ENCODE data around the gene PGAP3.

PGAP3 gene, protein sequence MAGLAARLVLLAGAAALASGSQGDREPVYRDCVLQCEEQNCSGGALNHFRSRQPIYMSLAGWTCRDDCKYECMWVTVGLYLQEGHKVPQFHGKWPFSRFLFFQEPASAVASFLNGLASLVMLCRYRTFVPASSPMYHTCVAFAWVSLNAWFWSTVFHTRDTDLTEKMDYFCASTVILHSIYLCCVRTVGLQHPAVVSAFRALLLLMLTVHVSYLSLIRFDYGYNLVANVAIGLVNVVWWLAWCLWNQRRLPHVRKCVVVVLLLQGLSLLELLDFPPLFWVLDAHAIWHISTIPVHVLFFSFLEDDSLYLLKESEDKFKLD

DNA sequence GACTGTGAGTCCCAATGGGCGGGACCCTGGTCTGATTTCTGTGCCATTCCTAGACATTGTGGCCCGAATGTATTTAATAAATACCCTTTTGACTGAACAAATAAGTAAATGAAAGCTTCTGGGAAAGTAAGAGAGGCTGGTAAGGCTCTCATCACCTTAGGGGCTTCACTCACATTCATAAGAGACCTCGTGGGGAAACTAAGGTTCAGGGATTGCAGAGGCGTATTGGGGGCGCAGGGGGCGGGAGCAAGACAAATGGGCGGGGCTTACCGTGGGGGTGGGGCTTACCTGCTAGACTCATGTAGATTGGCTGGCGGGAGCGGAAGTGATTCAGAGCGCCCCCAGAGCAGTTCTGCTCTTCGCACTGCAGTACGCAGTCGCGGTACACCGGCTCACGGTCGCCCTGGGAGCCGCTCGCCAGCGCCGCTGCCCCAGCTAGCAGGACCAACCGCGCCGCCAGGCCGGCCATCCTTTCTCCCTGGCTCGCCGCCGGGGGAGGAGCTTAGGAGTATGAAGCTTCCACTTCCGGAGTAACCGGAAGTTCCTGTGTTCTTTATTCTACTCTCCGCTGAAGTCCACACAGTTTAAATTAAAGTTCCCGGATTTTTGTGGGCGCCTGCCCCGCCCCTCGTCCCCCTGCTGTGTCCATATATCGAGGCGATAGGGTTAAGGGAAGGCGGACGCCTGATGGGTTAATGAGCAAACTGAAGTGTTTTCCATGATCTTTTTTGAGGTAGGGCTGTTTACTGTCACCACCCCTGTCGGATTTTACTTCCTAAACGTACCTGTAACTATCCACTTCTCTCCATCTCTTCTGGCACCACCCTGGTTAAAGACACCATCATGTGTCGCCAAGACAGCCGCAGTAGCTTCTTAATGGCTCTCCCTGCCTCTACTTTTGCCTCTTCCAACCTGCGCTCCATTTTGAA, at the start of gene PGAP3:
Gene PGAP3 (minus strand): TSS at position 512 of the 929 bp plus-strand sequence. CDS start 43 bp downstream, at position 469.
- DNase-seq (ENCODE audit: low read depth in 2 of 2), result peak; percentile 93
- TF ChIP-seq, protein P1, sequence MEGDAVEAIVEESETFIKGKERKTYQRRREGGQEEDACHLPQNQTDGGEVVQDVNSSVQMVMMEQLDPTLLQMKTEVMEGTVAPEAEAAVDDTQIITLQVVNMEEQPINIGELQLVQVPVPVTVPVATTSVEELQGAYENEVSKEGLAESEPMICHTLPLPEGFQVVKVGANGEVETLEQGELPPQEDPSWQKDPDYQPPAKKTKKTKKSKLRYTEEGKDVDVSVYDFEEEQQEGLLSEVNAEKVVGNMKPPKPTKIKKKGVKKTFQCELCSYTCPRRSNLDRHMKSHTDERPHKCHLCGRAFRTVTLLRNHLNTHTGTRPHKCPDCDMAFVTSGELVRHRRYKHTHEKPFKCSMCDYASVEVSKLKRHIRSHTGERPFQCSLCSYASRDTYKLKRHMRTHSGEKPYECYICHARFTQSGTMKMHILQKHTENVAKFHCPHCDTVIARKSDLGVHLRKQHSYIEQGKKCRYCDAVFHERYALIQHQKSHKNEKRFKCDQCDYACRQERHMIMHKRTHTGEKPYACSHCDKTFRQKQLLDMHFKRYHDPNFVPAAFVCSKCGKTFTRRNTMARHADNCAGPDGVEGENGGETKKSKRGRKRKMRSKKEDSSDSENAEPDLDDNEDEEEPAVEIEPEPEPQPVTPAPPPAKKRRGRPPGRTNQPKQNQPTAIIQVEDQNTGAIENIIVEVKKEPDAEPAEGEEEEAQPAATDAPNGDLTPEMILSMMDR (IDR thresholded peaks at IDR 0.05; ENCODE audit: low read depth, low read length), result no peak
- peak within 1 kb of the TSS; percentile 61 to 70 for H3K4me3 ChIP-seq (replicated peaks in 1 of 2; ENCODE audit: low read depth in 2 of 2, low read length in 2 of 2)

- H3K4me3 ChIP-seq (replicated peaks in 1 of 2; ENCODE audit: low read depth in 2 of 2, low read length in 2 of 2), result no peak overlapping the region
- TF ChIP-seq, protein P1 (IDR thresholded peaks at IDR 0.05; ENCODE audit: low read depth, low read length), result no peak
These were observed 49.4 kb upstream of the PGAP3 start for GRCh38 chr17:39737206-39737759.

GRCh38 chr17:39736319-39737165, 48.7 kb upstream of the PGAP3 start:
- TF ChIP-seq, protein P1 (IDR thresholded peaks at IDR 0.05; ENCODE audit: low read depth, low read length), result no peak
- no peak for DNase-seq (ENCODE audit: low read depth in 2 of 2)
- H3K4me3 ChIP-seq (replicated peaks in 1 of 2; ENCODE audit: low read depth in 2 of 2, low read length in 2 of 2), result no peak overlapping the region

More at GRCh38 chr17:39737206-39737759, 49.4 kb upstream of the PGAP3 start:
- no peak for DNase-seq (ENCODE audit: low read depth in 2 of 2)

- DNase-seq (ENCODE audit: low read depth in 2 of 2), result no peak
- TF ChIP-seq, protein P1 (IDR thresholded peaks at IDR 0.05; ENCODE audit: low read depth, low read length), result no peak
- no peak overlapping the region for H3K4me3 ChIP-seq (replicated peaks in 1 of 2; ENCODE audit: low read depth in 2 of 2, low read length in 2 of 2)
These were observed 48.0 kb upstream of the PGAP3 start for GRCh38 chr17:39735882-39736281.

DNA sequence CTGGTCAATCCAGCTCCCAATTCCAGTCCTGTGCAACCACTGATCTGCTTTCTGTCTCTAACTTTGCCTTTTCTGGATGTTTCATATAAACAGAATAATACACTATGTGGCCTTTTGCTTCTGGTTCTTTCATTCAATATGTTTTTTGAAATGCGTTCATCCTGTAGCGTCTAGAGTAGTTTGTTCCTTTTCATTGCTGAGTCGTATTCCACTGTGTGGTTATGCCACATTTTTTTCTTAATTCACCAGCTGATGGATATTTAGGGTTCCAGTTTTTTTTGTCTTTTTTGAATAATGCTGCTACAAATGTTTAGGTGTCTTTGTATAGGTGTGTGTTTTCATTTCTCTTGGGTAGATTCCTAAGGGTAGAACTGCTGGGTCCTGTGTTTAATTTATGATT, 44.7 kb upstream of the PGAP3 start:
- TF ChIP-seq, protein P1 (IDR thresholded peaks at IDR 0.05; ENCODE audit: low read depth, low read length), result no peak
- DNase-seq (ENCODE audit: low read depth in 2 of 2), result no peak
- no peak overlapping the region for H3K4me3 ChIP-seq (replicated peaks in 1 of 2; ENCODE audit: low read depth in 2 of 2, low read length in 2 of 2)
